ENCODE results near the gene VPS13D. TPM values are rescaled to one million over a fixed set of nuclear protein-coding genes. Genes with fewer than 3 reads are reported as not detected.

The VPS13D gene
- total RNA-seq, 4 donors from 2014 or later: 137 to 238 (median 191) TPM

GRCh38 chr1:12407050-12407961 lies 177.5 kb downstream of the VPS13D start:
- no peaks in the 10 kb centered on the region for H3K27me3 ChIP-seq
- intact Hi-C loops (cut with DNase I): no loop called here
- H3K27ac ChIP-seq: peak overlapping the region; percentile 71 to 80 (median 79)
- H3K4me1 ChIP-seq: peaks cover 54 to 73% of the 10 kb centered on the region in 2 donors
- no peak overlapping the region for H3K4me3 ChIP-seq (replicated peaks in 1 of 3)
- TF ChIP-seq CTCF (IDR thresholded peaks at IDR 0.05) (peak in 4 of 6 experiments; percentile 30 to 60 (median 50)), POLR2A (IDR thresholded peaks at IDR 0.05) (no peak)
- WGBS, 2 donors: 57 to 61% methylated on average over 8 of the region's 8 CpGs
- DNase-seq: peak in 1 of 2 donors; percentile 22
- H3K36me3 ChIP-seq: peaks cover 6 to 20% of the 10 kb centered on the region in 2 donors
- no peaks in the 10 kb centered on the region for H3K9me3 ChIP-seq

DNA sequence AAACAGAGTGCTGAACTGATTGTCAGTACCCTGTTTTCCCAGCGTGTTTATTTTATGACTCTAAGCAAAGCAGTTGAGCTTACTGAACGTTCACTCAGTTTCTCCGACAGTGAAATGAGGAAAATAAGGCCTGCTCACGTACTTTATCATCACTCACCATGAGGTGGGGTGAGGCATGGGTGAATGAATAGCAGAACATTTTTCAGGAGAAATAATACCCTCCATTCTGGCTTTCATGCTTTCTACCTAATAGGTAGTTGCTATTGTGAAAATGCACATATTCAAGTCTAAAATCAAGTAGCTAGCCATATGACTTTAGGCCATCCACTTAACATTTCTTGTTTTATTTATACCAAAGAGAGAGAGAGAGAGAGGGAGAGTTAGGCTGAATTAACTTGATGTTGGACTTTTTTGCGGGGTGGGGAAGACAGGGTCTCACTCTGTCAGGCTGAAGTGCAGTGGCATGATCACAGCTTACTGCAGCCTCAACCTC lies 178.2 kb downstream of the VPS13D start:
- peak overlapping the region; percentile 71 to 80 (median 79) for H3K27ac ChIP-seq
- intact Hi-C loops (cut with DNase I): no loop called here

GRCh38 chr1:12408662-12409061 lies 178.8 kb downstream of the VPS13D start:
- intact Hi-C loops (cut with DNase I): no loop called here
- WGBS, 2 donors: 63 to 73% methylated on average over 1 of the region's 1 CpG
- H3K4me1 ChIP-seq: peaks cover 49 to 67% of the 10 kb centered on the region in 2 donors

More for the DNA sequence above, 178.2 kb downstream of the VPS13D start:
- 45 to 51% methylated on average over 5 of the region's 5 CpGs for WGBS, 2 donors
- H3K9me3 ChIP-seq: no peaks in the 10 kb centered on the region
- no peak for DNase-seq
- TF ChIP-seq CTCF (IDR thresholded peaks at IDR 0.05) (no peak), POLR2A (IDR thresholded peaks at IDR 0.05) (peak in 1 of 2 donors; percentile 18)
- no peaks in the 10 kb centered on the region for H3K27me3 ChIP-seq
- H3K36me3 ChIP-seq: peaks cover 6 to 18% of the 10 kb centered on the region in 2 donors
- H3K4me1 ChIP-seq: peaks cover 49 to 67% of the 10 kb centered on the region in 2 donors
- H3K4me3 ChIP-seq (replicated peaks in 1 of 3): no peak overlapping the region

GRCh38 chr1:12409681-12410080 lies 179.9 kb downstream of the VPS13D start:
- Histone ChIP-seq H3K9me3 (no peaks in the 10 kb centered on the region), H3K4me1 (peaks cover 48 to 63% of the 10 kb centered on the region in 2 donors), H3K4me3 (replicated peaks in 1 of 3) (no peak overlapping the region), H3K27me3 (no peaks in the 10 kb centered on the region), H3K36me3 (peaks cover 0 to 3% of the 10 kb centered on the region in 2 donors), H3K27ac (peak overlapping the region; percentile 71 to 87 (median 80))
- TF ChIP-seq POLR2A (IDR thresholded peaks at IDR 0.05) (peak in 1 of 2 donors; percentile 46), CTCF (IDR thresholded peaks at IDR 0.05) (no peak)
- peak; percentile 91 to 93 for DNase-seq
- 17 to 48% methylated on average over 2 of the region's 2 CpGs for WGBS, 2 donors
- intact Hi-C loops (cut with DNase I): no loop called here

More at GRCh38 chr1:12408662-12409061, 178.8 kb downstream of the VPS13D start:
- TF ChIP-seq POLR2A (IDR thresholded peaks at IDR 0.05): no peak
- no peak for TF ChIP-seq CTCF (IDR thresholded peaks at IDR 0.05)
- no peaks in the 10 kb centered on the region for H3K9me3 ChIP-seq
- peaks cover 6 to 13% of the 10 kb centered on the region in 2 donors for H3K36me3 ChIP-seq
- peak overlapping the region; percentile 71 to 80 (median 79) for H3K27ac ChIP-seq
- H3K4me3 ChIP-seq (replicated peaks in 1 of 3): no peak overlapping the region
- DNase-seq: no peak
- no peaks in the 10 kb centered on the region for H3K27me3 ChIP-seq

GRCh38 chr1:12410351-12410750 lies 180.5 kb downstream of the VPS13D start:
- TF ChIP-seq POLR2A (IDR thresholded peaks at IDR 0.05): no peak
- TF ChIP-seq CTCF (IDR thresholded peaks at IDR 0.05): no peak
- H3K27me3 ChIP-seq: no peaks in the 10 kb centered on the region
- H3K36me3 ChIP-seq: no peaks in the 10 kb centered on the region
- H3K27ac ChIP-seq: peak overlapping the region; percentile 71 to 87 (median 80)
- peaks cover 41 to 56% of the 10 kb centered on the region in 2 donors for H3K4me1 ChIP-seq
- no peaks in the 10 kb centered on the region for H3K9me3 ChIP-seq
- DNase-seq: no peak
- intact Hi-C loops (cut with DNase I): no loop called here
- no peak overlapping the region for H3K4me3 ChIP-seq (replicated peaks in 1 of 3)

All from thyroid gland (tissue), 4 donors.